ENCODE results near the gene ATP11A.
"Not testable (repeated sequence)": the region's sequence is repeated elsewhere in the genome, so short reads cannot be mapped to it uniquely, and the experiment has no call there.

The ATP11A gene

DNA sequence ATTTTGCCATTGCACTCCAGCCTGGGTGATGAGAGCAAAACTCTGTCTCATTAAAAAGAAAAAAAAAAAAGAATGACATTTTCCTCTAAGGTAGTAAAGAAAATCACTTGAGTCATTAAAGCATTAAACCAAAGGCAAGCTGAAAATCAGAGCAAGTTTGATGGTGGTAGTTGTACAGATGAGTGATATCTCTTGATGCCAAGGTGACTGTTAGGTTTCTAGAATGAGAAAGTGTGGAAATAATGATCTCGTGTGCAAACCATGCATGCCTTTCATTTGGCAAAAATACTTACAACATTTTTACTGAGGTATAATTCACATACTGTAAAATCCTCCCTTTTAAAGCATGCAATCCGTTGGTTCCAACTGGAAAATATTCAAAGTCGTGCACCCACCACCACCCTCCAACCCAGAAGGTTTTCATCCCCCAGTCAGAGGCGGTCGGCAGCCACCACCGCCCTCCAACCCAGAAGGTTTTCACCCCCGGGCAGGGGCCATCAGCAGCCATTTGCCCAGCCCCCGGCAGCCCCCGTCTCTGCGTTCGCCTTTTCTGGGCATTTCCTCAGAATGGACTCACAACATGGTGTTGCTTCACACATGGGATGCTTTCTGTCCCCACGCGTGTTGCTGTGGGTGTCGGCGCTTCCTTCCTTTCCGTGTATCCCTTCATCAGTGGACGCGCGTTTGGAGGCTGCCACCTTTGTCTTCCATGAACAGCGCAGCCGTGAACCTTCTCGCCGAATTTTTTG is 90.2 kb downstream of the ATP11A start:
- DNase-seq: no peak

GRCh38 chr13:112781287-112781686 is 91.4 kb downstream of the ATP11A start:
- DNase-seq: no peak

DNA sequence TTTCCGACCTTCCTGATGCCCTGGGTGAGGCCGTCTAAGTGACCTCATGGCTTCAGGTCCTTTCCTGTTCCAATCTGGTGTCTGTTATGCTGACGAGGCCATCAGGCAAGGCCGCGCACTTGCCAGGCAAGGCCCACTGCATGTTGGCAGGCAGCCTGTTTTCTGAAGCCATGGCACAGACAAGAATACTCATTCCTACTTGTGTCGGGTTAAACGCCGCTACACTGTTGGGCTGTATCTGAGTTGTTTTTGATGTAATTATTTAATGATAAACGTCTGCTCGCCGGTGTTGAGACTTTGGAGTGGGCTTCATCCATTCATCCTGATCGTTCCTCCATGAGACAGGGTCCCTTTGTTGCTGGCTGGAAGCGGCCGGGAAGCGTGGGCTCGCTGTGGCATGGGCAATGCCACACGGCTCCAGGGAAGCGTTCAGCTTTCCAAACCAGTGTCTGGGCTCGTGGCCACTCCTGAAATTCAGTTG is 92.1 kb downstream of the ATP11A start:
- DNase-seq: no peak

GRCh38 chr13:112782429-112783010 is 92.7 kb downstream of the ATP11A start:
- no peak for DNase-seq

- no peak for DNase-seq
Observed at GRCh38 chr13:112783135-112783977, 93.5 kb downstream of the ATP11A start.

DNA sequence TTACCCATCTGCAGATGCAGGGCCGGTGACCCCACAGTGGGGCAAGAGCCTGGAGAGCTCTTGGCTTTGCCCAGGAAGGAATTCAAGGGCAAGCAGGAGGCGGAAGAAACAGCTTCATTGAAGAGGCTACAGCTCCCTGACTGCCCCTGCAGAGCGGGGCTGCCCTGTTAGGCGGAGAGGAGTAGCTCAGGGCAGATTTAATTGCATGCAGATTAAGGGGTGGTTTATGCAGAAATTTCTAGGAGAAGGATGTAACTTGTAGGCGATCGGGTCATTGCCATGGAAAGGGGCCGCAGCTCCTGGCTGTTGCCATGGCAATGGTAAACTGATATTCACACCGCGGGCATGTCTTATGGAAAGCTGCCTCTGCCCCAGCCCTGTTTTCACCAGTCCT is 94.1 kb downstream of the ATP11A start:
- DNase-seq: no peak

DNA sequence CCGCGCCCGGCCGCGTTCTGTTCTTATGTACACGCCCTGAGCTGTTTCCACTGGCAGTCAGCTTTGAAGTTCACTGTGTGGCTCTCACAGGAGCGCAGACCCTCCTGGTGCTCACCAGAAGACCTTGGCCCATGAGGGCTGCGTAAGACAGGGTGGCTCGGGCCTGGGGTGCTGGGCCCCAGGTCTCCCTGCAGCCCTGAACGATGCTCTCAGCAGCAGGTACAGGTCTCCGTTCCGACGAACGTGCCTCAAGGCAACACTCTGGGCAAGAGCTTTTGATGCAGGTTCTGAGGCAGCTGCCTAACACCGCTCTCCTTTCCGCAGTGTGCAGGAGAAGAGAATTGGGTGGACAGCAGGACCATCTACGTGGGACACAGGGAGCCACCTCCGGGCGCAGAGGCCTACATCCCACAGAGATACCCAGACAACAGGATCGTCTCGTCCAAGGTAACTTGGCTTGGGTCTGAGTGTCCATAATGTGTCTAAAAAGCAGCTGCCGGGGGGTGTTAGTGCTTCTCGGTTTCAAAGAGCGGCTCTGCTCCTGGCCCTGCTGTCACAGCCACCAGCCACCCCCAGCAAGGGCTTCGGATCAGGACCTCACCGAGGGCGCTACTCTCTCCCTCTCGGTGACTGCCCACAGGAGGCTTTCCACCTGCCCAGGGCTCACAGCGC is 95.1 kb downstream of the ATP11A start:
- DNase-seq: no peak

DNA sequence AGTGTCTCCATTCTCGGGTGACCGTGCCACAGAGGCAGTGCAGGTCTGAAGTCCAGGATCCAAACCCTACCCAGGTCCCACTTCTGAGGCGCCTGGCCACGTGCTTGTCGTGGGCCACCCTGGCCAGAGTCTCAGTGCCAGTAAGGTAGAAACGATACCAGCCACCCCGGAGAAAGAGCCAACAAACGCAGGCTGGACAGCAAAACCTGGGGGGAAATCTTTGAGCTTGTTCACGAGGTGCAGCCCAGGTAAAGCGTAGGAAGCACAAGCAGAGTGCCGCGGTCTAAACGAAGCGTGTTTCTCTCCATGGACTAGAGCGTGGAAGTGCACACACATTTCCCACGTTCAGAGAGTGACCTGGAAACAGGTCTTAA is 95.6 kb downstream of the ATP11A start:
- DNase-seq: no peak

DNA sequence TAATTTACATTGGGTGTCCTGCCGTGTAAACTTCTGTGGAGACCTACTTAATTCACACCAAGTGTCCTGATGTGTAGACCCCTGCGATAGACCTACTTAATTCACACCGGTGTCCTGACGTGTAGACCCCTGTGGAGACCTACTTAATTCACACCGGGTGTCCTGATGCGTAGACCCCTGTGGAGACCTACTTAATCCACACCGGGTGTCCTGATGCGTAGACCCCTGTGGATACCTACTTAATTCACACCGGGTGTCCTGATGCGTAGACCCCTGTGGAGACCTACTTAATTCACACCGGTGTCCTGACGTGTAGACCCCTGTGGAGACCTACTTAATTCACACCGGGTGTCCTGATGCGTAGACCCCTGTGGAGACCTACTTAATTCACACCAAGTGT is 97.0 kb downstream of the ATP11A start:
- not testable (repeated sequence) for DNase-seq

DNA sequence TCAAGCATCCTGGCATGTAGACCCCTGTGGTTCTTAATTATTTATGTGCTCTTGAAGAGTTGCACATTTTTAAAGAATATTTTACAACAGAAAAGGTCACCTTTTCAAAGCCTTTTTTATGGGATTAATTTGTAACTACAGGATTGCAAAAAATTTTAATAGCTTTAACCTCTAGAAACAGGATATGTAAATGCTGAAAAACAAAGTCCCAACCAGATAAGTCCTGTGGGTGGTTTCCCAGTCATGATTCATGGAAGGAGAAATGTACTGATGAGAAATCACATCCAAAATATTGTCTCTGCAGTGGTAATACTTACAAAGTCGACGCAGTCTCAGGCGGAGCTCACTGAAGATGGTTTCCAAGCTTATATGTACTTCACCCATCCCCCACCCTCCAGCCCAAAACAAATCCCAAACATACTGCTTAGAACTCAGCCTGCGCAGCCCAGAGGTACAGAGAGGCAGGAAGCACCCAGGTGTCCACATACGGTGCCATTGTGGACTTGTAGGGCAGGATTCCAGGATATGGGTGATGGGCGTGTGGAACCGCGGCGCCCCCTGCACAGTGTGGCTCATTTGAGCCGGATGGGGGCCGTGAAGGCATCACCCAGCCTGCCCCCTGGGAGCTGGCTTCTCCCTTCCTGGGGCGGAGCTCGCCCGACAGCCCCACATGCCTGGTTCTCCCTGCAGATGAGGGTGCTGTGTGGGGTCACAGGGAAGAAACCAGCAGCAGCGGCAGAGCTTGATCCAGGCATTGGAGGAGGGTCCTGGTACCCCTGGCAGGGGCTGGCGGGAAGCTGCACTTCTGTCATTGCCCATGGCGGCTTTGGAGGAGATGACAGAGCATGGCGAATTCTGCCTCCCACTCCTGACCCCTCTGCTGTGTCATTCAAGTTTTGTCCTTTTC is 101.2 kb downstream of the ATP11A start:
- no peak for DNase-seq

- no peak for DNase-seq
Observed at GRCh38 chr13:112791663-112792440, 102.0 kb downstream of the ATP11A start.

GRCh38 chr13:112792511-112792910 is 102.7 kb downstream of the ATP11A start:
- no peak for DNase-seq

GRCh38 chr13:112793545-112794445 is 104.0 kb downstream of the ATP11A start:
- no peak for DNase-seq

- DNase-seq: no peak
Observed at GRCh38 chr13:112795277-112795676, 105.4 kb downstream of the ATP11A start.

DNA sequence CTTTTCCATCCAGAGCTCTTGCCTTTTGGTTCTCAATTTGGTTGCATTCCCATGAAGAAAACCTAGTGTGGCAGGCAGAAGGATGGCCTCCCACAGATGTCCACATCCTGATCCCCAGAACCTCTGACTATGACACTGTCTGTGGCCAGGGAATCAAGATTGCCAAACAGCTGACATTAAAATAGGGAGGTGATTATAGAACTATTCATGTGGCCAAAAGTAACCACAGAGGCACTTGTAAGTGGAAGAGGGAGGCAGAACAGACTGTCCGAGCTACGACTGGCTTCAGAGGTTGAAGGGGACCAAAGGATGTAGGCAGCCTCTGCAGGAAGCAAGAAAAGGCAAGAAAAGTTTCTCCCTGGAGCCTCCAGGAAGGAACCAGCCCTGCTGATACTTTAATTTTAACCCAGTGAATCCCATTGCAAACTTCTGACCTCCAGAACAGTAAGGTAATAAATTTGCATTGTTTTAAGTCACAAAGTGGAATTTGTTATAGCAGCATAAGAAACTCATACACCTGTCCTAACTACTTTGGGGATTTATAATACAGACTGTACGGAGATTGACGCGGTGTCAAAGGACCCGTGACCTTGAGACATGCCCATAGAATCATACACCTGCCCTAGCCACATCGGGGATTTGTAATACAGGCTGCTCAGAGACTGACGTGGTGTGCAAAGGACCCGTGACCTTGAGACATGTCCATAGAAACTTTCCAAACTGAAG is 106.5 kb downstream of the ATP11A start:
- no peak for DNase-seq

- no peak for DNase-seq
Observed at GRCh38 chr13:112799394-112799793, 109.6 kb downstream of the ATP11A start.

GRCh38 chr13:112800057-112800456 is 110.2 kb downstream of the ATP11A start:
- DNase-seq: no peak

DNA sequence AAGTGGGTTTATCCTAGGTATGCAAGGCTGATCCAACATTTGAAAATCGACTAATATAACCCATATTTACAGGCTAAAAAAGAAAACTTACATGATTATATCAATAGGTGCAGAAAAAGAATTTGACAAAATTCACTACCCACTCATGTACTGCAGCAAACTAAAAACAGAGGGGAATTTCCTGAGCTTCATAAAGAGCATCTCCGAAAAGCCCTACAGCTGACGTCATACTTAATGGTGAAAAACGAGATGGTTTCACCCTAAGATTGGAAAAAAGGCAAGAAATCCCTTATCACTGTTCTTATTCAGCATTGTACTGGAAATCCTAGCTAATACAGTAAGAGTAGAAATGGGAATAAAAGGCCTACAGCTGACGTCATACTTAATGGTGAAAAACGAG is 111.0 kb downstream of the ATP11A start:
- not testable (repeated sequence) for DNase-seq

DNA sequence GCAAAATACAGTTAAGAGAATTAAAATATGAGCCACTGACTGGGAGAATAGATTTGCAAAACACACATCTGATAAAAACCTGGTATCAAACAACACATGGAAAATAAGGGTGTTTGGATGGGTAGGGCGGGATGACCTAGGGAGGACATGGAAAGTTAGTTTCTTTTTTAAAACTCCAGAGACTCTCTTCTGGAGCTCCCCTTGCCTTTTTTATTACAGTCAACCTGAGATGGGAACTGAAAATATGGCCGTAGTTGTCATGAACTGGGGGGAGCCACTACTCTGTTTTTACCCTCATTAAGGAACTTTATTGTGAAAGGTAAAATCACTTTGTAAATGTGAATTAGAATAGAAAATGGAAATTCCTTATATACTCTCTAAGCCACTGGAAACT is 113.0 kb downstream of the ATP11A start:
- no peak for DNase-seq

All from cerebellar nuclear complex (tissue), 1 donor.